Trophoblast cell (in vitro differentiated cells and primary cell): Measurements from ENCODE around the gene CLTA.
A peak's percentile ranks its signal among the peaks of the same experiment; 100 is the strongest.
"Not testable (repeated sequence)": the region's sequence is repeated elsewhere in the genome, so short reads cannot be mapped to it uniquely, and the experiment has no call there.

Experiments
- DNase-seq, 2 donors: peaks; one replicate each; pipeline ENCODE4 v3.0.0-alpha.2; 2016
- H2AFZ ChIP-seq: 2 replicates; pipeline ENCODE4 v1.6.1; 2013; ENCODE audit warnings: low read length, moderate library complexity, mild to moderate bottlenecking; ENCODE audit not compliant: insufficient read depth, poor library complexity
- H2AK5ac ChIP-seq: 2 replicates; pipeline ENCODE4 v1.6.1; 2013; ENCODE audit warnings: mild to moderate bottlenecking, low read length
- H2BK120ac ChIP-seq: 2 replicates; pipeline ENCODE4 v1.6.1; 2013; ENCODE audit warnings: low read length, mild to moderate bottlenecking, moderate library complexity; ENCODE audit not compliant: insufficient read depth, poor library complexity
- H2BK12ac ChIP-seq: 2 replicates; pipeline ENCODE4 v1.6.1; 2013; ENCODE audit warnings: mild to moderate bottlenecking, low read length, moderate library complexity
- H2BK5ac ChIP-seq: 2 replicates; pipeline ENCODE4 v1.6.1; 2013; ENCODE audit warnings: low read length, low read depth, moderate library complexity, mild to moderate bottlenecking; ENCODE audit not compliant: poor library complexity
- H3K14ac ChIP-seq: 2 replicates; pipeline ENCODE4 v1.6.1; 2013; ENCODE audit warnings: mild to moderate bottlenecking, low read length
- H3K18ac ChIP-seq: 2 replicates; pipeline ENCODE4 v1.6.1; 2013; ENCODE audit warnings: mild to moderate bottlenecking, low read length
- H3K23ac ChIP-seq: 2 replicates; pipeline ENCODE4 v1.6.1; 2013; ENCODE audit warnings: low read length
- H3K27ac ChIP-seq: 2 replicates; pipeline ENCODE4 v1.5.1; 2013; ENCODE audit warnings: low read depth, mild to moderate bottlenecking, inconsistent platforms, low read length, moderate library complexity
- H3K27me3 ChIP-seq: 2 replicates; pipeline ENCODE4 v1.6.1; 2013; ENCODE audit warnings: inconsistent platforms, mild to moderate bottlenecking, low read length, moderate library complexity; ENCODE audit not compliant: insufficient read depth
- H3K36me3 ChIP-seq, 2 experiments: 1 replicate in 1 of 2; 2 replicates in 1 of 2; pipeline ENCODE4 v1.6.1; 2013; ENCODE audit warnings: low read length in 2 of 2, mild to moderate bottlenecking in 2 of 2, moderate library complexity in 1 of 2; ENCODE audit not compliant: insufficient read depth in 2 of 2, control insufficient read depth in 1 of 2
- H3K4ac ChIP-seq: 2 replicates; pipeline ENCODE4 v1.6.1; 2013; ENCODE audit warnings: low read depth, mild to moderate bottlenecking, low read length, moderate library complexity
- H3K4me1 ChIP-seq, 2 experiments: 1 replicate in 1 of 2; 2 replicates in 1 of 2; pipeline ENCODE4 v1.6.1; 2013; ENCODE audit warnings: low read length in 2 of 2, mild to moderate bottlenecking in 2 of 2, moderate library complexity in 1 of 2; ENCODE audit not compliant: insufficient read depth in 2 of 2, control insufficient read depth in 1 of 2
- H3K4me2 ChIP-seq: 2 replicates; pipeline ENCODE4 v1.6.1; 2013; ENCODE audit warnings: inconsistent platforms, mild to moderate bottlenecking, low read length, moderate library complexity
- H3K4me3 ChIP-seq: 2 replicates; pipeline ENCODE4 v1.5.1; 2013; ENCODE audit warnings: mild to moderate bottlenecking, low read depth, low read length, inconsistent platforms
- H3K79me1 ChIP-seq: one replicate; pipeline ENCODE4 v1.6.1; 2013; ENCODE audit warnings: low read length
- H3K79me2 ChIP-seq: 2 replicates; pipeline ENCODE4 v1.6.1; 2013; ENCODE audit warnings: low read length, mild to moderate bottlenecking; ENCODE audit not compliant: control insufficient read depth, insufficient read depth, poor library complexity
- H3K9ac ChIP-seq: 2 replicates; pipeline ENCODE4 v1.6.1; 2013; ENCODE audit warnings: mild to moderate bottlenecking, low read length
- H3K9me3 ChIP-seq: 2 replicates; pipeline ENCODE4 v1.6.1; 2013; ENCODE audit warnings: low read depth, mild to moderate bottlenecking, control low read depth, inconsistent platforms, low read length; ENCODE audit not compliant: insufficient read depth
- H4K12ac ChIP-seq: 2 replicates; pipeline ENCODE4 v1.6.1; 2013; ENCODE audit warnings: low read depth, mild to moderate bottlenecking, low read length, moderate library complexity
- H4K8ac ChIP-seq: 2 replicates; pipeline ENCODE4 v1.6.1; 2013; ENCODE audit warnings: low read depth, mild to moderate bottlenecking, low read length, moderate library complexity
- H4K91ac ChIP-seq: one replicate; pipeline ENCODE4 v1.6.1; 2013; ENCODE audit warnings: low read depth, mild to moderate bottlenecking, low read length, moderate library complexity
- WGBS: extraction: QIAGEN DNeasy Blood & Tissue Kit; methylation state at CpG from one replicate; pipeline ENCODE4 v1.1.7; 2013; ENCODE audit warnings: missing lambda C conversion rate; ENCODE audit not compliant: insufficient read length, insufficient coverage; ENCODE audit errors: extremely low coverage; 5-methylcytosine and 5-hydroxymethylcytosine counted together

The CLTA gene

GRCh38 chr9:36176496-36176895, 14.2 kb upstream of the CLTA start:
- not testable (repeated sequence) for H3K79me2 ChIP-seq, H2AFZ ChIP-seq, H3K14ac ChIP-seq, H3K4ac ChIP-seq, H3K18ac ChIP-seq, H2BK120ac ChIP-seq, H3K36me3 ChIP-seq, H3K4me3 ChIP-seq, H2AK5ac ChIP-seq, H4K12ac ChIP-seq, H3K4me1 ChIP-seq, H3K27ac ChIP-seq, H3K27me3 ChIP-seq, H2BK5ac ChIP-seq, H3K79me1 ChIP-seq, H3K4me2 ChIP-seq, H4K91ac ChIP-seq, H4K8ac ChIP-seq, H2BK12ac ChIP-seq, H3K9ac ChIP-seq, H3K23ac ChIP-seq, H3K9me3 ChIP-seq
- DNase-seq = peak; percentile 65 to 77
- no CpG with 5 or more reads among the region's 10 CpGs for WGBS

DNA sequence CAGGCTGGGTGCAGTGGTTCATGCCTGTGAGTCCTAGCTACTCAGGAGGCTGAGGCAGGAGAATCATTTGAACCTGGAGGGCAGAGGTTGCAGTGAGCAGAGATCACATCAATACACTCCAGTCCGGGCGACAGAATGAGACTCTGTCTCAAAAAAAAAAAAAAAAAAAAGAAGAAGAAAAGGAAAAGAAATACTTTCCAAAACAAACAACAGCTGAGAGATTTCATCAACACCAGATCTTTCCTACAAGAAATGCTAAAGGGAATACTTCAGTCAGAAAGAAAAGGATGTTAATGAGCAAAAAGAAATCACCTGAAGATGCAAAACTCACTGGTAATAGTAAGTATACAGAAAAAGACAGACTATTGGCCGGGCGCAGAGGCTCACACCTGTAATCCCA, 13.2 kb upstream of the CLTA start:
- Histone ChIP-seq H3K36me3 (no peaks in the 10 kb centered on the region), H3K4ac (no peak overlapping the region), H3K14ac (no peak overlapping the region), H2BK120ac (no peak overlapping the region), H3K9ac (no peak overlapping the region), H3K4me1 (peaks cover 4 to 7% of the 10 kb centered on the region in 2 experiments), H2AK5ac (no peak overlapping the region), H3K27me3 (no peaks in the 10 kb centered on the region), H3K9me3 (no peaks in the 10 kb centered on the region), H2BK12ac (no peak overlapping the region), H3K18ac (no peak overlapping the region), H2AFZ (no peak overlapping the region), H2BK5ac (no peak overlapping the region), H4K12ac (no peak overlapping the region), H3K79me1 (peaks cover 5% of the 10 kb centered on the region), H4K91ac (no peak overlapping the region), H3K23ac (no peak overlapping the region), H3K27ac (no peak overlapping the region), H3K4me2 (no peak overlapping the region), H4K8ac (no peak overlapping the region), H3K4me3 (no peak overlapping the region), H3K79me2 (peaks cover 1% of the 10 kb centered on the region)
- DNase-seq = no peak
- WGBS = no CpG with 5 or more reads among the region's 4 CpGs

DNA sequence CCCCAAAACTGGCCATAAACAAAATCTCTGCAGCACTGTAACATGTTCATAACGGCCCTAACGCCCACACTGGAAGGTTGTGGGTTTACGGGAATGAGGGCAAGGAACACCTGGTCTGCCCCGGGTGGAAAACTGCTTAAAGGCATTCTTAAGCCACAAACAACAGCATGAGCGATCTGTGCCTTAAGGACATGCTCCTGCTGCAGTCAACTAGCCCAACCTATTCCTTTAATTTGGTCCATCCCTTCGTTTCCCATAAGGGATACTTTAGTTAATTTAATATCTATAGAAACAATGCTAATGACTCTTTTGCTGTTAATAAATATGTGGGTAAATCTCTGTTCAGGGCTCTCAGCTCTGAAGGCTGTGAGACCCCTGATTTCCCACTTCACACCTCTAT, 10.5 kb upstream of the CLTA start:
- DNase-seq, H3K4me3 ChIP-seq, H3K9me3 ChIP-seq, H4K8ac ChIP-seq, H2AFZ ChIP-seq, H3K79me1 ChIP-seq, H2BK12ac ChIP-seq, H3K9ac ChIP-seq, H3K36me3 ChIP-seq, H3K27me3 ChIP-seq, H3K23ac ChIP-seq, H2AK5ac ChIP-seq, H3K79me2 ChIP-seq, H3K18ac ChIP-seq, H3K4me1 ChIP-seq, H4K91ac ChIP-seq, H3K27ac ChIP-seq, H4K12ac ChIP-seq, H2BK120ac ChIP-seq, H3K14ac ChIP-seq, H3K4ac ChIP-seq, H3K4me2 ChIP-seq, H2BK5ac ChIP-seq: not testable (repeated sequence)
- WGBS = no CpG with 5 or more reads among the region's 6 CpGs

GRCh38 chr9:36187414-36187813, 3.3 kb upstream of the CLTA start:
- peaks cover 12% of the 10 kb centered on the region for H3K79me1 ChIP-seq
- no peak overlapping the region for H3K27ac ChIP-seq
- no peak overlapping the region for H3K14ac ChIP-seq
- H2BK120ac ChIP-seq = no peak overlapping the region
- DNase-seq = no peak
- H3K23ac ChIP-seq = no peak overlapping the region
- no peak overlapping the region for H2BK5ac ChIP-seq
- no peak overlapping the region for H4K8ac ChIP-seq
- H3K27me3 ChIP-seq = no peaks in the 10 kb centered on the region
- H2AK5ac ChIP-seq = no peak overlapping the region
- H3K9me3 ChIP-seq = no peaks in the 10 kb centered on the region
- no peak overlapping the region for H4K12ac ChIP-seq
- H4K91ac ChIP-seq = no peak overlapping the region
- peaks cover 0 to 8% of the 10 kb centered on the region in 2 experiments for H3K4me1 ChIP-seq
- no peak overlapping the region for H3K4me3 ChIP-seq
- no peak overlapping the region for H3K4ac ChIP-seq
- H3K18ac ChIP-seq = no peak overlapping the region
- no peak overlapping the region for H2BK12ac ChIP-seq
- H2AFZ ChIP-seq = no peak overlapping the region
- no peaks in the 10 kb centered on the region for H3K36me3 ChIP-seq
- no peak overlapping the region for H3K9ac ChIP-seq
- no peak overlapping the region for H3K4me2 ChIP-seq
- H3K79me2 ChIP-seq = peaks cover 14% of the 10 kb centered on the region
